HepG2 (cell line): ENCODE measurements around the gene KIF6. TPM values are rescaled to one million over a fixed set of nuclear protein-coding genes. Genes with fewer than 3 reads are reported as not detected.

Experiments
- ATAC-seq: fragments of 200-7000 bp; cut with Tn5 transposase; 3 replicates; pipeline ENCODE4 v1.9.1; 2020; ENCODE audit warnings: mild to moderate bottlenecking, moderate library complexity
- BruUV-seq: library from RNA; stranded (reverse); fragments of 400-500 nt; replicated peaks from 2 replicates; lab custom pipeline; 2021; lab: Mats Ljungman, UMichigan
- CTCF ChIA-PET: fragments of 300-600 bp; formaldehyde crosslinking; extraction: SDS; loops from one replicate; lab custom pipeline; 2021; ENCODE audit warnings: low total read pairs, inconsistent platforms, low intra/inter-chr PET ratio; lab: Yijun Ruan, JAX
- POLR2A ChIA-PET: fragments of 350-600 bp; sonication (Branson Sonifier 250); formaldehyde crosslinking; loops from one replicate; lab custom pipeline; 2020; ENCODE audit warnings: antibody characterized with exemption, inconsistent platforms; lab: Yijun Ruan, JAX
- DNase-seq: peaks from one replicate; pipeline ENCODE4 v3.0.0-alpha.2; 2015; ENCODE audit warnings: low spot score
- FAIRE-seq: peaks from 3 replicates; lab custom pipeline; 2011; peaks lifted over from hg19 to GRCh38; lab: Jason Lieb, UNC
- H2AFZ ChIP-seq: one replicate; pipeline ENCODE4 v1.6.1; 2011; ENCODE audit warnings: low read length, inconsistent platforms
- H3K27ac ChIP-seq: fragments of 300-600 bp; 3 replicates; pipeline ENCODE4 v1.8.0; 2011; ENCODE audit warnings: mixed run types, mild to moderate bottlenecking, mixed read lengths, low read length, inconsistent platforms; ENCODE audit not compliant: insufficient read depth; ENCODE audit errors: extremely low read length
- H3K27me3 ChIP-seq, 2 experiments: fragments of 200-600 bp in 1 of 2; 2 replicates in 1 of 2; 3 replicates in 1 of 2; pipeline versions ENCODE4 v1.6.0 to v1.8.0; 2011; ENCODE audit warnings: low read length in 2 of 2, mild to moderate bottlenecking in 2 of 2, moderate library complexity in 2 of 2, inconsistent platforms in 1 of 2; ENCODE audit not compliant: insufficient read depth in 2 of 2, control insufficient read depth in 1 of 2
- H3K36me3 ChIP-seq, 2 experiments: fragments of 200-600 bp in 1 of 2; replicated peaks in 1 of 2; 2 replicates in 1 of 2; 3 replicates in 1 of 2; pipeline versions ENCODE4 v1.5.1 to v1.8.0; 2011; ENCODE audit warnings: low read length in 2 of 2, inconsistent platforms in 1 of 2; ENCODE audit not compliant: insufficient read depth in 2 of 2, control insufficient read depth in 1 of 2
- H3K4me1 ChIP-seq: 2 replicates; pipeline ENCODE4 v1.5.1; 2012; ENCODE audit warnings: low read length, inconsistent platforms; ENCODE audit not compliant: insufficient read depth
- H3K4me2 ChIP-seq: 2 replicates; pipeline ENCODE4 v1.6.0; 2011; ENCODE audit warnings: low read depth, low read length, inconsistent platforms
- H3K4me3 ChIP-seq, 3 experiments: fragments of 200-600 bp in 1 of 3; sonication (generic), shearing (Covaris generic) in 1 of 3; replicated peaks in 1 of 3; 2 replicates each; pipeline ENCODE4 v1.5.1; 2011 to 2016; ENCODE audit warnings: low read length in 3 of 3, inconsistent platforms in 2 of 3, low read depth in 2 of 3, mild to moderate bottlenecking in 2 of 3, control low read depth in 1 of 3, mixed read lengths in 1 of 3; ENCODE audit not compliant: insufficient read depth in 1 of 3
- H3K79me2 ChIP-seq: one replicate; pipeline ENCODE4 v1.6.1; 2011; ENCODE audit warnings: low read length, inconsistent platforms; ENCODE audit not compliant: insufficient read depth
- H3K9ac ChIP-seq: 2 replicates; pipeline ENCODE4 v1.6.0; 2011; ENCODE audit warnings: mild to moderate bottlenecking, low read depth, low read length, inconsistent platforms; ENCODE audit not compliant: insufficient read depth
- H3K9me3 ChIP-seq: 2 replicates; pipeline ENCODE4 v1.5.1; 2012; ENCODE audit warnings: mild to moderate bottlenecking, low read length
- H4K20me1 ChIP-seq: 2 replicates; pipeline ENCODE4 v1.6.0; 2011; ENCODE audit warnings: inconsistent platforms, mild to moderate bottlenecking, low read length, moderate library complexity; ENCODE audit not compliant: insufficient read depth
- ATF7 ChIP-seq, 2 experiments: fragments of 450-650 bp in 1 of 2; sonication (generic) in 1 of 2; formaldehyde crosslinking in 1 of 2; IDR thresholded peaks; 2 replicates each; pipeline versions ENCODE4 v1.4.0 to v1.6.1; 2016 to 2020; ENCODE audit warnings: antibody characterized with exemption in 1 of 2, mild to moderate bottlenecking in 1 of 2, missing genetic modification reagents in 1 of 2
- GLI4 ChIP-seq: sonication (generic); formaldehyde crosslinking; IDR thresholded peaks from 2 replicates; pipeline ENCODE4 v1.5.1; 2020; ENCODE audit warnings: missing genetic modification reagents, mild to moderate bottlenecking, moderate library complexity, borderline replicate concordance
- HIC2 ChIP-seq: sonication (generic); formaldehyde crosslinking; IDR thresholded peaks from 2 replicates; pipeline ENCODE4 v1.9.0; 2022; ENCODE audit warnings: low read depth, missing genetic modification reagents
- JARID2 ChIP-seq: sonication (generic); formaldehyde crosslinking; IDR thresholded peaks from 2 replicates; pipeline ENCODE4 v1.8.1; 2023; ENCODE audit warnings: missing genetic modification reagents, inconsistent platforms; ENCODE audit not compliant: insufficient replicate concordance
- PAXIP1 ChIP-seq: sonication (generic); formaldehyde crosslinking; conservative IDR thresholded peaks from 2 replicates; pipeline ENCODE4 v1.4.0; 2020; ENCODE audit warnings: mild to moderate bottlenecking, missing genetic modification reagents, moderate library complexity
- ZFP62 ChIP-seq: sonication (generic); formaldehyde crosslinking; IDR thresholded peaks from 2 replicates; pipeline ENCODE4 v1.4.0; 2020; ENCODE audit warnings: missing genetic modification reagents
- ZNF441 ChIP-seq: sonication (generic); formaldehyde crosslinking; IDR thresholded peaks from 2 replicates; pipeline ENCODE4 v1.7.0; 2021; ENCODE audit warnings: missing genetic modification reagents, borderline replicate concordance
- ZNF577 ChIP-seq: sonication (generic); formaldehyde crosslinking; IDR thresholded peaks from 2 replicates; pipeline ENCODE4 v1.4.0; 2020; ENCODE audit warnings: mild to moderate bottlenecking, low read depth, missing genetic modification reagents, borderline replicate concordance
- ZNF674 ChIP-seq: sonication (generic); formaldehyde crosslinking; IDR thresholded peaks from 2 replicates; pipeline ENCODE4 v1.5.0; 2020; ENCODE audit warnings: low read depth, mild to moderate bottlenecking, missing genetic modification reagents
- WGBS: methylation state at CpG from one replicate; pipeline ENCODE4 v1.1.6; 2017; ENCODE audit warnings: low lambda C conversion rate; 5-methylcytosine and 5-hydroxymethylcytosine counted together
- in situ Hi-C: cut with HindIII; loops from 2 replicates; pipeline ENCODE4 v1.10.0; 2017; ENCODE audit warnings: low pct_unique_long_range_greater_than_20kb; ENCODE audit not compliant: extremely low pct_ligation_motif_present
- intact Hi-C: fragments of 100-400 bp; cut with micrococcal nuclease; formaldehyde crosslinking; loops from one replicate; pipeline ENCODE4 v1.10.0; 2022; ENCODE audit not compliant: unreplicated experiment
- polyA plus RNA-seq, 8 experiments: library from polyadenylated mRNA; depleted of rRNA in 3 of 8; stranded (reverse) in 7 of 8; unstranded in 1 of 8; fragments of >200 nt; fragmentation: Illumina TruSeq in 4 of 8; extraction: Trizol in 4 of 8; gene quantifications; 2 replicates each; pipeline versions ENCODE4 v1.2.1 to v1.2.3, GENCODE V29; 2011 to 2016; ENCODE audit warnings: low read depth in 4 of 8, missing spikeins in 1 of 8, mixed read lengths in 1 of 8; ENCODE audit not compliant: insufficient read depth in 1 of 8
- total RNA-seq, 5 experiments: library from RNA; depleted of rRNA; stranded (reverse); fragments of >200 nt; fragmentation: Illumina TruSeq; extraction: Trizol; gene quantifications; 2 replicates each; pipeline ENCODE4 v1.2.3, GENCODE V29; 2016; ENCODE audit warnings: low read depth in 1 of 5
- TF ChIP-seq, protein P1 (sequence below): sonication (generic); formaldehyde crosslinking; IDR thresholded peaks from 2 replicates; pipeline ENCODE4 v1.5.0; 2020; ENCODE audit warnings: missing genetic modification reagents
- TF ChIP-seq, protein P2 (sequence below): sonication (generic); formaldehyde crosslinking; IDR thresholded peaks from 2 replicates; pipeline ENCODE4 v1.4.0; 2020; ENCODE audit warnings: missing genetic modification reagents
- TF ChIP-seq, protein P3 (sequence below): sonication (generic); formaldehyde crosslinking; IDR thresholded peaks from 2 replicates; pipeline ENCODE4 v1.4.0; 2020; ENCODE audit warnings: mild to moderate bottlenecking, missing genetic modification reagents

KIF6 gene
- total and polyA plus RNA-seq, 2 of the 13 experiments (the other 11 are each of a cell fraction or from before 2014, with no cell fraction given) = 0.04 to 0.27 TPM

DNA sequence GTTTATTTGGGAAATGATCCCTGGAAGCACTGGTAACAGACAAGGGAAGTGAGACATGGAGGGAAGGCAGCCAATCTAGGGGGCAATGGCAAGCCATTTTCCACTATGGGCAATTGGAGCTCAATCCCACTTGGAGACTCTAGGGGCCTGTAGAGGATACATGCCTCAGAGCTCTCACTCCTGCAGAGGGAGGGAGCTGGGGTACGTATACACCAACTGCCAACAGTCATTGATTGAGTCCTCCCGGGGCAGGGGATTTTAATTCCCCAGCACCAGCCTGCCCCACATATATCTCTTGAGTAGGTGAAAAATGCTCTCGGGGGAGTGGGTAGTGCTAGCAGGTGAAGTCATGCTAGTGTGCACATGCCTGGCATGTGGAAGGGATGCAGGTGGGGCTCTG is 323.8 kb downstream of the KIF6 start:
- Histone ChIP-seq H3K4me3 (no peak overlapping the region), H3K9me3 (no peaks in the 10 kb centered on the region; the same call in 1 of the 2 replicates), H3K9ac (no peak overlapping the region), H3K4me1 (no peaks in the 10 kb centered on the region), H3K4me2 (no peak overlapping the region), H3K79me2 (no peaks in the 10 kb centered on the region), H3K36me3 (no peaks in the 10 kb centered on the region), H2AFZ (no peak overlapping the region), H3K27me3 (no peaks in the 10 kb centered on the region), H4K20me1 (no peaks in the 10 kb centered on the region), H3K27ac (no peak overlapping the region)
- FAIRE-seq (no peak), ATAC-seq (no peak), DNase-seq (no peak)
- TF ChIP-seq ZNF577 (CRISPR knock-in tag) (no peak), PAXIP1 (CRISPR knock-in tag) (no peak), HIC2 (no peak), ZNF441 (CRISPR knock-in tag) (no peak), ZFP62 (CRISPR knock-in tag) (no peak), ZNF674 (no peak), JARID2 (no peak), GLI4 (CRISPR knock-in tag) (no peak), ATF7 (IDR thresholded peaks at IDR 0.05) (no peak), ATF7 (CRISPR knock-in tag; IDR thresholded peaks at IDR 0.05) (no peak)
- TF ChIP-seq, protein P1, sequence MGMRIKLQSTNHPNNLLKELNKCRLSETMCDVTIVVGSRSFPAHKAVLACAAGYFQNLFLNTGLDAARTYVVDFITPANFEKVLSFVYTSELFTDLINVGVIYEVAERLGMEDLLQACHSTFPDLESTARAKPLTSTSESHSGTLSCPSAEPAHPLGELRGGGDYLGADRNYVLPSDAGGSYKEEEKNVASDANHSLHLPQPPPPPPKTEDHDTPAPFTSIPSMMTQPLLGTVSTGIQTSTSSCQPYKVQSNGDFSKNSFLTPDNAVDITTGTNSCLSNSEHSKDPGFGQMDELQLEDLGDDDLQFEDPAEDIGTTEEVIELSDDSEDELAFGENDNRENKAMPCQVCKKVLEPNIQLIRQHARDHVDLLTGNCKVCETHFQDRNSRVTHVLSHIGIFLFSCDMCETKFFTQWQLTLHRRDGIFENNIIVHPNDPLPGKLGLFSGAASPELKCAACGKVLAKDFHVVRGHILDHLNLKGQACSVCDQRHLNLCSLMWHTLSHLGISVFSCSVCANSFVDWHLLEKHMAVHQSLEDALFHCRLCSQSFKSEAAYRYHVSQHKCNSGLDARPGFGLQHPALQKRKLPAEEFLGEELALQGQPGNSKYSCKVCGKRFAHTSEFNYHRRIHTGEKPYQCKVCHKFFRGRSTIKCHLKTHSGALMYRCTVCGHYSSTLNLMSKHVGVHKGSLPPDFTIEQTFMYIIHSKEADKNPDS (CRISPR knock-in tag) = no peak
- TF ChIP-seq, protein P2, sequence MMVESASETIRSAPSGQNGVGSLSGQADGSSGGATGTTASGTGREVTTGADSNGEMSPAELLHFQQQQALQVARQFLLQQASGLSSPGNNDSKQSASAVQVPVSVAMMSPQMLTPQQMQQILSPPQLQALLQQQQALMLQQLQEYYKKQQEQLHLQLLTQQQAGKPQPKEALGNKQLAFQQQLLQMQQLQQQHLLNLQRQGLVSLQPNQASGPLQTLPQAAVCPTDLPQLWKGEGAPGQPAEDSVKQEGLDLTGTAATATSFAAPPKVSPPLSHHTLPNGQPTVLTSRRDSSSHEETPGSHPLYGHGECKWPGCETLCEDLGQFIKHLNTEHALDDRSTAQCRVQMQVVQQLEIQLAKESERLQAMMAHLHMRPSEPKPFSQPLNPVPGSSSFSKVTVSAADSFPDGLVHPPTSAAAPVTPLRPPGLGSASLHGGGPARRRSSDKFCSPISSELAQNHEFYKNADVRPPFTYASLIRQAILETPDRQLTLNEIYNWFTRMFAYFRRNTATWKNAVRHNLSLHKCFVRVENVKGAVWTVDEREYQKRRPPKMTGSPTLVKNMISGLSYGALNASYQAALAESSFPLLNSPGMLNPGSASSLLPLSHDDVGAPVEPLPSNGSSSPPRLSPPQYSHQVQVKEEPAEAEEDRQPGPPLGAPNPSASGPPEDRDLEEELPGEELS (CRISPR knock-in tag) = no peak
- TF ChIP-seq, protein P3, sequence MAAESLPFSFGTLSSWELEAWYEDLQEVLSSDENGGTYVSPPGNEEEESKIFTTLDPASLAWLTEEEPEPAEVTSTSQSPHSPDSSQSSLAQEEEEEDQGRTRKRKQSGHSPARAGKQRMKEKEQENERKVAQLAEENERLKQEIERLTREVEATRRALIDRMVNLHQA = no peak
- CTCF ChIA-PET = no interaction called here
- POLR2A ChIA-PET = no interaction called here
- intact Hi-C loops = no loop called here
- WGBS = 81% methylated on average over 3 of the region's 3 CpGs
- in situ Hi-C loops = no loop called here
- BruUV-seq = no TSS peak
